Subcutaneous abdominal adipose tissue (tissue), 5 donors: ENCODE measurements around the gene F7.

Experiments
- H3K27ac ChIP-seq: one replicate; pipeline ENCODE4 v1.7.0; 2013; ENCODE audit warnings: low read depth, mild to moderate bottlenecking, inconsistent platforms, low read length, moderate library complexity
- H3K27me3 ChIP-seq, 5 donors: one replicate each; pipeline ENCODE4 v1.7.0; 2013; ENCODE audit warnings: low read length in 5 of 5, inconsistent platforms in 1 of 5; ENCODE audit not compliant: control insufficient read depth in 5 of 5, insufficient read depth in 4 of 5
- H3K36me3 ChIP-seq, 5 donors: one replicate each; pipeline ENCODE4 v1.7.0; 2013; ENCODE audit warnings: low read length in 5 of 5; ENCODE audit not compliant: control insufficient read depth in 5 of 5, insufficient read depth in 5 of 5
- H3K4me1 ChIP-seq, 5 donors: one replicate each; pipeline ENCODE4 v1.7.0; 2013; ENCODE audit warnings: low read length in 5 of 5, mild to moderate bottlenecking in 3 of 5, moderate library complexity in 1 of 5; ENCODE audit not compliant: control insufficient read depth in 5 of 5, insufficient read depth in 5 of 5
- H3K4me3 ChIP-seq, 5 donors: one replicate each; pipeline ENCODE4 v1.7.0; 2013; ENCODE audit warnings: low read length in 5 of 5, low read depth in 1 of 5
- H3K9ac ChIP-seq, 5 donors: one replicate each; pipeline ENCODE4 v1.7.0; 2013; ENCODE audit warnings: low read length in 5 of 5, mild to moderate bottlenecking in 4 of 5, moderate library complexity in 3 of 5
- H3K9me3 ChIP-seq, 5 donors: one replicate each; pipeline ENCODE4 v1.7.0; 2013; ENCODE audit warnings: low read length in 5 of 5; ENCODE audit not compliant: control insufficient read depth in 5 of 5
- donor health status: healthy.
- donor health status: healthy.
- donor health status: healthy.
- donor health status: healthy.
- donor health status: healthy.

F7 gene

GRCh38 chr13:113129921-113130750 is 24.5 kb downstream of the F7 start:
- Histone ChIP-seq H3K9me3 (no peaks in the 10 kb centered on the region), H3K4me3 (peak overlapping the region in 4 of 5 donors; percentile 6 to 48 (median 32)), H3K9ac (no peak overlapping the region), H3K27ac (no peak overlapping the region), H3K27me3 (peaks cover 0 to 20% (median 9%) of the 10 kb centered on the region in 5 donors), H3K36me3 (peaks cover 0 to 2% (median 0%) of the 10 kb centered on the region in 5 donors), H3K4me1 (peaks cover 0 to 5% (median 0%) of the 10 kb centered on the region in 5 donors)

- H3K9ac ChIP-seq = no peak overlapping the region
- peaks cover 0 to 2% (median 0%) of the 10 kb centered on the region in 5 donors for H3K36me3 ChIP-seq
- H3K4me1 ChIP-seq = no peaks in the 10 kb centered on the region
- H3K27me3 ChIP-seq = peaks cover 0 to 4% (median 0%) of the 10 kb centered on the region in 5 donors
- no peak overlapping the region for H3K4me3 ChIP-seq
- no peaks in the 10 kb centered on the region for H3K9me3 ChIP-seq
- no peak overlapping the region for H3K27ac ChIP-seq
Measured at GRCh38 chr13:113135281-113135760, 29.7 kb downstream of the F7 start.

- Histone ChIP-seq H3K9ac (no peak overlapping the region), H3K9me3 (no peaks in the 10 kb centered on the region), H3K27ac (no peak overlapping the region), H3K27me3 (peaks cover 0 to 4% (median 0%) of the 10 kb centered on the region in 5 donors), H3K36me3 (peaks cover 0 to 4% (median 0%) of the 10 kb centered on the region in 5 donors), H3K4me1 (no peaks in the 10 kb centered on the region), H3K4me3 (no peak overlapping the region)
Measured at GRCh38 chr13:113137691-113138298, 32.2 kb downstream of the F7 start.

GRCh38 chr13:113138792-113139551 is 33.4 kb downstream of the F7 start:
- H3K9me3 ChIP-seq = no peaks in the 10 kb centered on the region
- H3K27me3 ChIP-seq = peaks cover 0 to 4% (median 1%) of the 10 kb centered on the region in 5 donors
- H3K4me1 ChIP-seq = no peaks in the 10 kb centered on the region
- H3K27ac ChIP-seq = no peak overlapping the region
- no peak overlapping the region for H3K4me3 ChIP-seq
- H3K9ac ChIP-seq = no peak overlapping the region
- peaks cover 0 to 4% (median 0%) of the 10 kb centered on the region in 5 donors for H3K36me3 ChIP-seq

GRCh38 chr13:113139577-113139976 is 34.0 kb downstream of the F7 start:
- Histone ChIP-seq H3K27ac (no peak overlapping the region), H3K9ac (no peak overlapping the region)

GRCh38 chr13:113140677-113141600 is 35.3 kb downstream of the F7 start:
- Histone ChIP-seq H3K36me3 (peaks cover 0 to 4% (median 0%) of the 10 kb centered on the region in 5 donors), H3K4me1 (no peaks in the 10 kb centered on the region), H3K4me3 (no peak overlapping the region), H3K9ac (no peak overlapping the region), H3K9me3 (no peaks in the 10 kb centered on the region), H3K27me3 (peaks cover 0 to 6% (median 3%) of the 10 kb centered on the region in 5 donors), H3K27ac (no peak overlapping the region)

More at GRCh38 chr13:113139577-113139976, 34.0 kb downstream of the F7 start:
- no peaks in the 10 kb centered on the region for H3K4me1 ChIP-seq
- peaks cover 0 to 6% (median 4%) of the 10 kb centered on the region in 5 donors for H3K27me3 ChIP-seq
- peaks cover 0 to 4% (median 0%) of the 10 kb centered on the region in 5 donors for H3K36me3 ChIP-seq
- H3K9me3 ChIP-seq = no peaks in the 10 kb centered on the region
- H3K4me3 ChIP-seq = no peak overlapping the region

GRCh38 chr13:113141601-113141970 is 36.0 kb downstream of the F7 start:
- no peak overlapping the region for H3K9ac ChIP-seq
- H3K27ac ChIP-seq = no peak overlapping the region
- H3K27me3 ChIP-seq = peaks cover under 1 to 6% (median 3%) of the 10 kb centered on the region in 5 donors
- no peak overlapping the region for H3K4me3 ChIP-seq
- no peaks in the 10 kb centered on the region for H3K4me1 ChIP-seq
- H3K36me3 ChIP-seq = peaks cover 0 to 4% (median 0%) of the 10 kb centered on the region in 5 donors
- H3K9me3 ChIP-seq = no peaks in the 10 kb centered on the region

- H3K9me3 ChIP-seq = no peaks in the 10 kb centered on the region
- peaks cover 0 to 4% (median 0%) of the 10 kb centered on the region in 5 donors for H3K36me3 ChIP-seq
- peaks cover 0 to 7% (median 6%) of the 10 kb centered on the region in 5 donors for H3K27me3 ChIP-seq
- no peak overlapping the region for H3K27ac ChIP-seq
- no peak overlapping the region for H3K4me3 ChIP-seq
- no peaks in the 10 kb centered on the region for H3K4me1 ChIP-seq
- H3K9ac ChIP-seq = no peak overlapping the region
Measured at GRCh38 chr13:113142876-113143275, 37.3 kb downstream of the F7 start.
